HepG2 (cell line): ENCODE results near the gene UCKL1. TPM values are rescaled to one million over a fixed set of nuclear protein-coding genes. Genes with fewer than 3 reads are reported as not detected.

ENCODE experiments used
- EHMT2 ChIP-seq: fragments of 200-600 bp; sonication (generic); IDR thresholded peaks from 2 replicates; pipeline ENCODE4 v1.7.0; 2017; ENCODE audit warnings: antibody characterized with exemption, low read depth, low read length, borderline replicate concordance
- KLF9 ChIP-seq: IDR thresholded peaks from 2 replicates; pipeline ENCODE4 v1.6.1; 2016; ENCODE audit warnings: low read depth
- MXD4 ChIP-seq: IDR thresholded peaks from 2 replicates; pipeline ENCODE4 v1.6.1; 2016; ENCODE audit warnings: mild to moderate bottlenecking, missing biosample characterization, missing genetic modification reagents
- NCOA1 ChIP-seq: sonication (generic); formaldehyde crosslinking; IDR thresholded peaks from 2 replicates; pipeline ENCODE4 v1.9.0; 2021; ENCODE audit warnings: missing genetic modification reagents
- PCBP2 ChIP-seq: fragments of 200-400 bp; formaldehyde crosslinking; optimal IDR thresholded peaks from 2 replicates; pipeline ENCODE3; 2018; ENCODE audit warnings: low read length, low read depth; ENCODE audit not compliant: poor library complexity, severe bottlenecking
- TMF1 ChIP-seq: sonication (generic); formaldehyde crosslinking; IDR thresholded peaks from 2 replicates; pipeline ENCODE4 v1.8.1; 2022; ENCODE audit warnings: low read depth, missing genetic modification reagents
- ZBTB21 ChIP-seq: sonication (generic); formaldehyde crosslinking; IDR thresholded peaks from 2 replicates; pipeline ENCODE4 v1.4.0; 2020; ENCODE audit warnings: missing genetic modification reagents
- ZBTB49 ChIP-seq: sonication (generic); formaldehyde crosslinking; IDR thresholded peaks from 2 replicates; pipeline ENCODE4 v1.4.0; 2020; ENCODE audit warnings: missing genetic modification reagents, borderline replicate concordance
- ZFP36 ChIP-seq: fragments of 150-350 bp; IDR thresholded peaks from 2 replicates; pipeline ENCODE4 v1.6.1; 2018; ENCODE audit warnings: borderline replicate concordance, low read length, low read depth; ENCODE audit not compliant: partially characterized antibody
- ZNF274 ChIP-seq: sonication (generic); formaldehyde crosslinking; IDR thresholded peaks from 2 replicates; pipeline ENCODE4 v1.5.1; 2020; ENCODE audit warnings: mild to moderate bottlenecking, missing genetic modification reagents
- ZNF512B ChIP-seq: sonication (generic); formaldehyde crosslinking; IDR thresholded peaks from 2 replicates; pipeline ENCODE4 v1.5.1; 2020; ENCODE audit warnings: missing genetic modification reagents, mild to moderate bottlenecking, borderline replicate concordance
- ZNF607 ChIP-seq: sonication (generic); formaldehyde crosslinking; IDR thresholded peaks from 2 replicates; pipeline ENCODE4 v1.5.1; 2020; ENCODE audit warnings: missing genetic modification reagents, mild to moderate bottlenecking, borderline replicate concordance
- ZNF652 ChIP-seq: IDR thresholded peaks from 2 replicates; pipeline ENCODE4 v1.6.1; 2016; ENCODE audit warnings: low read depth, borderline replicate concordance
- ZNF678 ChIP-seq: sonication (generic); formaldehyde crosslinking; IDR thresholded peaks from 2 replicates; pipeline ENCODE4 v1.4.0; 2020; ENCODE audit warnings: mild to moderate bottlenecking, missing genetic modification reagents
- polyA plus RNA-seq, 8 experiments: library from polyadenylated mRNA; depleted of rRNA in 3 of 8; stranded (reverse) in 7 of 8; unstranded in 1 of 8; fragments of >200 nt; fragmentation: Illumina TruSeq in 4 of 8; extraction: Trizol in 4 of 8; gene quantifications; 2 replicates each; pipeline versions ENCODE4 v1.2.1 to v1.2.3, GENCODE V29; 2011 to 2016; ENCODE audit warnings: low read depth in 4 of 8, missing spikeins in 1 of 8, mixed read lengths in 1 of 8; ENCODE audit not compliant: insufficient read depth in 1 of 8
- total RNA-seq, 5 experiments: library from RNA; depleted of rRNA; stranded (reverse); fragments of >200 nt; fragmentation: Illumina TruSeq; extraction: Trizol; gene quantifications; 2 replicates each; pipeline ENCODE4 v1.2.3, GENCODE V29; 2016; ENCODE audit warnings: low read depth in 1 of 5
- TF ChIP-seq, protein P1 (sequence below): sonication (generic); formaldehyde crosslinking; IDR thresholded peaks from 2 replicates; pipeline ENCODE4 v1.5.0; 2020; ENCODE audit warnings: missing genetic modification reagents
- TF ChIP-seq, protein P2 (sequence below): sonication (generic); formaldehyde crosslinking; IDR thresholded peaks from 2 replicates; pipeline ENCODE4 v1.5.0; 2020; ENCODE audit warnings: mild to moderate bottlenecking, missing genetic modification reagents
- TF ChIP-seq, protein P3 (sequence below): sonication (generic); formaldehyde crosslinking; IDR thresholded peaks from 2 replicates; pipeline ENCODE4 v1.4.0; 2020; ENCODE audit warnings: missing genetic modification reagents

The UCKL1 gene
- total and polyA plus RNA-seq, 2 of the 13 experiments (the other 11 are each of a cell fraction or from before 2014, with no cell fraction given), result 50.2 to 126 TPM

- TF ChIP-seq PCBP2, result no peak
- 0 out of 2 replicates have a peak, but pooled peaks have one; percentile 17 for TF ChIP-seq ZNF652 (CRISPR knock-in tag)
- TF ChIP-seq ZNF274, result peak; percentile 92
- no peak for TF ChIP-seq EHMT2
- no peak for TF ChIP-seq ZFP36
- no peak; the same call in 1 of the 2 replicates for TF ChIP-seq ZBTB21 (CRISPR knock-in tag)
- no peak for TF ChIP-seq ZNF607 (CRISPR knock-in tag)
- TF ChIP-seq NCOA1 (CRISPR knock-in tag), result no peak
- peak; percentile 34; the same call in 1 of the 2 replicates for TF ChIP-seq ZNF678 (CRISPR knock-in tag)
- peak; percentile 69 for TF ChIP-seq MXD4 (CRISPR knock-in tag)
- no peak for TF ChIP-seq TMF1
- TF ChIP-seq, protein P1, sequence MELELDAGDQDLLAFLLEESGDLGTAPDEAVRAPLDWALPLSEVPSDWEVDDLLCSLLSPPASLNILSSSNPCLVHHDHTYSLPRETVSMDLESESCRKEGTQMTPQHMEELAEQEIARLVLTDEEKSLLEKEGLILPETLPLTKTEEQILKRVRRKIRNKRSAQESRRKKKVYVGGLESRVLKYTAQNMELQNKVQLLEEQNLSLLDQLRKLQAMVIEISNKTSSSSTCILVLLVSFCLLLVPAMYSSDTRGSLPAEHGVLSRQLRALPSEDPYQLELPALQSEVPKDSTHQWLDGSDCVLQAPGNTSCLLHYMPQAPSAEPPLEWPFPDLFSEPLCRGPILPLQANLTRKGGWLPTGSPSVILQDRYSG (CRISPR knock-in tag), result no peak
- peak; percentile 76; the same call in 1 of the 2 replicates for TF ChIP-seq ZBTB49 (CRISPR knock-in tag)
- TF ChIP-seq KLF9 (CRISPR knock-in tag), result peak; percentile 86; the same call in 1 of the 2 replicates
- TF ChIP-seq, protein P2, sequence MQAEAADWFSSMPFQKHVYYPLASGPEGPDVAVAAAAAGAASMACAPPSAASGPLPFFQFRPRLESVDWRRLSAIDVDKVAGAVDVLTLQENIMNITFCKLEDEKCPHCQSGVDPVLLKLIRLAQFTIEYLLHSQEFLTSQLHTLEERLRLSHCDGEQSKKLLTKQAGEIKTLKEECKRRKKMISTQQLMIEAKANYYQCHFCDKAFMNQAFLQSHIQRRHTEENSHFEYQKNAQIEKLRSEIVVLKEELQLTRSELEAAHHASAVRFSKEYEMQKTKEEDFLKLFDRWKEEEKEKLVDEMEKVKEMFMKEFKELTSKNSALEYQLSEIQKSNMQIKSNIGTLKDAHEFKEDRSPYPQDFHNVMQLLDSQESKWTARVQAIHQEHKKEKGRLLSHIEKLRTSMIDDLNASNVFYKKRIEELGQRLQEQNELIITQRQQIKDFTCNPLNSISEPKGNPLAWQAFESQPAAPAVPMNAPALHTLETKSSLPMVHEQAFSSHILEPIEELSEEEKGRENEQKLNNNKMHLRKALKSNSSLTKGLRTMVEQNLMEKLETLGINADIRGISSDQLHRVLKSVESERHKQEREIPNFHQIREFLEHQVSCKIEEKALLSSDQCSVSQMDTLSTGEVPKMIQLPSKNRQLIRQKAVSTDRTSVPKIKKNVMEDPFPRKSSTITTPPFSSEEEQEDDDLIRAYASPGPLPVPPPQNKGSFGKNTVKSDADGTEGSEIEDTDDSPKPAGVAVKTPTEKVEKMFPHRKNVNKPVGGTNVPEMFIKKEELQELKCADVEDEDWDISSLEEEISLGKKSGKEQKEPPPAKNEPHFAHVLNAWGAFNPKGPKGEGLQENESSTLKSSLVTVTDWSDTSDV (CRISPR knock-in tag), result peak; percentile 64; the same call in 1 of the 2 replicates
- TF ChIP-seq, protein P3, sequence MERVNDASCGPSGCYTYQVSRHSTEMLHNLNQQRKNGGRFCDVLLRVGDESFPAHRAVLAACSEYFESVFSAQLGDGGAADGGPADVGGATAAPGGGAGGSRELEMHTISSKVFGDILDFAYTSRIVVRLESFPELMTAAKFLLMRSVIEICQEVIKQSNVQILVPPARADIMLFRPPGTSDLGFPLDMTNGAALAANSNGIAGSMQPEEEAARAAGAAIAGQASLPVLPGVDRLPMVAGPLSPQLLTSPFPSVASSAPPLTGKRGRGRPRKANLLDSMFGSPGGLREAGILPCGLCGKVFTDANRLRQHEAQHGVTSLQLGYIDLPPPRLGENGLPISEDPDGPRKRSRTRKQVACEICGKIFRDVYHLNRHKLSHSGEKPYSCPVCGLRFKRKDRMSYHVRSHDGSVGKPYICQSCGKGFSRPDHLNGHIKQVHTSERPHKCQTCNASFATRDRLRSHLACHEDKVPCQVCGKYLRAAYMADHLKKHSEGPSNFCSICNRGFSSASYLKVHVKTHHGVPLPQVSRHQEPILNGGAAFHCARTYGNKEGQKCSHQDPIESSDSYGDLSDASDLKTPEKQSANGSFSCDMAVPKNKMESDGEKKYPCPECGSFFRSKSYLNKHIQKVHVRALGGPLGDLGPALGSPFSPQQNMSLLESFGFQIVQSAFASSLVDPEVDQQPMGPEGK, result peak; percentile 92
- no peak for TF ChIP-seq ZNF512B (CRISPR knock-in tag)
These were observed 931 bp upstream of the UCKL1 start (continued) for GRCh38 chr20:63957004-63957689.
